22Rv1 (cell line): ENCODE results near the gene TCF4.

ENCODE experiments used
- CTCF ChIP-seq: fragments of 450-650 bp; IDR thresholded peaks from 2 replicates; pipeline ENCODE4 v1.5.1; 2017; ENCODE audit warnings: mild to moderate bottlenecking
- ZFX ChIP-seq: fragments of 450-650 bp; IDR thresholded peaks from 2 replicates; pipeline ENCODE4 v1.6.1; 2017; ENCODE audit warnings: antibody characterized with exemption, borderline replicate concordance

DNA sequence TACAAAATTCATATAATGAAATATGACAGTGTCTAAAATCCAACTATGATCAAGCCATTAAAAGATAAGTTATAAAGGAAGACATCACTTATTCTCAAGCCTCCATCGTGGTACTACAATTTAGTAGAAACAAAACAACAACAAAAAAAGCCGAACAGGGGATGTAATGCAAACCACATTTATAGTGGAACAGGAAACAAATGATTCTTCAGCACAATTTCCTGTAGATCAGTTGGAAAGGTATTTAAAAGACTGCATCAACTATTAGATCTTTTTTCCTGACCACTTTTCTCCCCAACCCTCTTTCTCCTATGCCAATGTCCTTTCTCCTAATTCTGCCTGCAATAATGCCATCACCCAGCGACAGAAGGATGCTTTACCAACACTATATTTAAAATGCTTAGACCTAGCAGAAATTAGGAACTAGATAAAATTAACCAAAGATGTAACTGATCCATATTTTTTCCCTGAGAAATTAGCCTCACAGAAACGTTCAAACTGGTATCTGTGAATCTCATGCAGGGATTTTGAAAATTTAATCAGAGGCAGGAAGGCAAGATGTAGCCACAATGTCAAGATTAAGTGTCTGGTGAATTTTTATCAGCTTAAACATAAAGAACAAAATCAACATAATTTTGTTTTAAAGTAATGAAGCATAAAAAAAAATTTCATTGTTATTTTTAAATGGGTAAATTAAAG, 271.4 kb downstream of the TCF4 start:
- no peak for TF ChIP-seq CTCF
- no peak for TF ChIP-seq ZFX
